ENCODE measurements around the gene PAM16. TPM values are rescaled to one million over a fixed set of nuclear protein-coding genes. Genes with fewer than 3 reads are reported as not detected.
A peak's percentile ranks its signal among the peaks of the same experiment; 100 is the strongest.

The PAM16 gene
- total RNA-seq, 2 donors from 2014 or later = 57.7 to 66.2 TPM

- no peaks in the 10 kb centered on the region for H3K27me3 Mint-ChIP-seq (ENCODE audit: insufficient read depth)
- H3K9ac ChIP-seq (ENCODE audit: extremely low read depth, low read length, poor library complexity, severe bottlenecking) = no peak overlapping the region
- H3K9me3 Mint-ChIP-seq = no peaks in the 10 kb centered on the region
- no peaks in the 10 kb centered on the region for H3K36me3 ChIP-seq (ENCODE audit: control insufficient read depth, insufficient read depth, low read length)
- peak; percentile 44 for DNase-seq
- H3K36me3 Mint-ChIP-seq (ENCODE audit: low read depth) = no peaks in the 10 kb centered on the region
- no peak for TF ChIP-seq CTCF (conservative IDR thresholded peaks at IDR 0.05)
- WGBS, 2 experiments (ENCODE audit: insufficient coverage in 1 of 2, insufficient read length in 1 of 2) = 95 to 96% methylated on average over 12 to 20 of the region's 21 CpGs
- no peaks in the 10 kb centered on the region for H3K27me3 ChIP-seq (ENCODE audit: control insufficient read depth, insufficient read depth, low read length, poor library complexity, severe bottlenecking)
- H3K4me3 Mint-ChIP-seq = no peak overlapping the region
- H3K27ac Mint-ChIP-seq = no peak overlapping the region
- no peak overlapping the region for H3K4me3 ChIP-seq (ENCODE audit: low read length)
- peaks cover 1% of the 10 kb centered on the region for H3K4me1 Mint-ChIP-seq
- no peaks in the 10 kb centered on the region for H3K4me1 ChIP-seq (ENCODE audit: control insufficient read depth, insufficient read depth, low read length)
- H3K27ac ChIP-seq (ENCODE audit: low read depth, low read length) = no peak overlapping the region
- no peaks in the 10 kb centered on the region for H3K9me3 ChIP-seq (ENCODE audit: control insufficient read depth, low read length)
Measured at GRCh38 chr16:4382795-4383357, 31.8 kb upstream of the PAM16 start.

- Histone ChIP-seq H3K4me1 (ENCODE audit: control insufficient read depth, insufficient read depth, low read length) (peaks cover 5% of the 10 kb centered on the region), H3K9ac (ENCODE audit: extremely low read depth, low read length, poor library complexity, severe bottlenecking) (no peak overlapping the region), H3K27ac (ENCODE audit: low read depth, low read length) (no peak overlapping the region), H3K9me3 (ENCODE audit: control insufficient read depth, low read length) (no peaks in the 10 kb centered on the region), H3K4me3 (ENCODE audit: low read length) (no peak overlapping the region), H3K36me3 (ENCODE audit: control insufficient read depth, insufficient read depth, low read length) (no peaks in the 10 kb centered on the region), H3K27me3 (ENCODE audit: control insufficient read depth, insufficient read depth, low read length, poor library complexity, severe bottlenecking) (no peaks in the 10 kb centered on the region)
- DNase-seq = peak; percentile 45
- Mint-ChIP-seq H3K27me3 (ENCODE audit: insufficient read depth) (no peaks in the 10 kb centered on the region), H3K4me1 (peaks cover 7% of the 10 kb centered on the region), H3K4me3 (no peak overlapping the region), H3K27ac (no peak overlapping the region), H3K36me3 (ENCODE audit: low read depth) (no peaks in the 10 kb centered on the region), H3K9me3 (no peaks in the 10 kb centered on the region)
- 96% methylated on average over 31 to 55 of the region's 55 CpGs for whole genome bisulfite sequencing, 2 experiments (ENCODE audit: insufficient coverage in 1 of 2, insufficient read length in 1 of 2)
- TF ChIP-seq CTCF (conservative IDR thresholded peaks at IDR 0.05) = no peak
Measured at GRCh38 chr16:4381935-4382794, 31.0 kb upstream of the PAM16 start.

GRCh38 chr16:4381072-4381934 lies 30.2 kb upstream of the PAM16 start:
- H3K27me3 Mint-ChIP-seq (ENCODE audit: insufficient read depth) = no peaks in the 10 kb centered on the region
- no peak overlapping the region for H3K4me3 Mint-ChIP-seq
- DNase-seq = no peak
- no peaks in the 10 kb centered on the region for H3K9me3 Mint-ChIP-seq
- 95 to 96% methylated on average over 35 to 59 of the region's 59 CpGs for WGBS, 2 experiments (ENCODE audit: insufficient coverage in 1 of 2, insufficient read length in 1 of 2)
- H3K27ac Mint-ChIP-seq = no peak overlapping the region
- Histone ChIP-seq H3K4me1 (ENCODE audit: control insufficient read depth, insufficient read depth, low read length) (peaks cover 11% of the 10 kb centered on the region), H3K4me3 (ENCODE audit: low read length) (no peak overlapping the region), H3K9ac (ENCODE audit: extremely low read depth, low read length, poor library complexity, severe bottlenecking) (no peak overlapping the region), H3K36me3 (ENCODE audit: control insufficient read depth, insufficient read depth, low read length) (no peaks in the 10 kb centered on the region), H3K9me3 (ENCODE audit: control insufficient read depth, low read length) (no peaks in the 10 kb centered on the region), H3K27me3 (ENCODE audit: control insufficient read depth, insufficient read depth, low read length, poor library complexity, severe bottlenecking) (no peaks in the 10 kb centered on the region), H3K27ac (ENCODE audit: low read depth, low read length) (no peak overlapping the region)
- H3K4me1 Mint-ChIP-seq = peaks cover 10% of the 10 kb centered on the region
- TF ChIP-seq CTCF (conservative IDR thresholded peaks at IDR 0.05) = no peak
- no peaks in the 10 kb centered on the region for H3K36me3 Mint-ChIP-seq (ENCODE audit: low read depth)

Measured in endodermal cell (in vitro differentiated cells).